Fibroblast of the aortic adventitia (primary cell): ENCODE data around the gene WFIKKN1. TPM values are rescaled to one million over a fixed set of nuclear protein-coding genes. Genes with fewer than 3 reads are reported as not detected.
A peak's percentile ranks its signal among the peaks of the same experiment; 100 is the strongest.

Source experiments
- DNase-seq: peaks from one replicate; pipeline ENCODE4 v3.0.0-alpha.2; 2010; ENCODE audit warnings: low read depth
- H3K4me3 ChIP-seq: 2 replicates; pipeline ENCODE4 v1.5.1; 2011; ENCODE audit warnings: low read depth, mild to moderate bottlenecking, control low read depth, low read length, moderate library complexity
- total RNA-seq: library from RNA; depleted of rRNA; stranded (reverse); fragments of >200 nt; gene quantifications from 2 replicates; pipeline ENCODE4 v1.2.3, GENCODE V29; 2012; ENCODE audit warnings: low replicate concordance
- TF ChIP-seq, protein P1 (sequence below): IDR thresholded peaks from 2 replicates; pipeline ENCODE4 v1.5.1; 2011; ENCODE audit warnings: mild to moderate bottlenecking, low read length, control low read depth, inconsistent platforms; ENCODE audit not compliant: insufficient read depth

WFIKKN1 gene
- total RNA-seq, 1 donor, result 0.18 TPM

GRCh38 chr16:659618-660017, 28.8 kb downstream of the WFIKKN1 start:
- TF ChIP-seq, protein P1, sequence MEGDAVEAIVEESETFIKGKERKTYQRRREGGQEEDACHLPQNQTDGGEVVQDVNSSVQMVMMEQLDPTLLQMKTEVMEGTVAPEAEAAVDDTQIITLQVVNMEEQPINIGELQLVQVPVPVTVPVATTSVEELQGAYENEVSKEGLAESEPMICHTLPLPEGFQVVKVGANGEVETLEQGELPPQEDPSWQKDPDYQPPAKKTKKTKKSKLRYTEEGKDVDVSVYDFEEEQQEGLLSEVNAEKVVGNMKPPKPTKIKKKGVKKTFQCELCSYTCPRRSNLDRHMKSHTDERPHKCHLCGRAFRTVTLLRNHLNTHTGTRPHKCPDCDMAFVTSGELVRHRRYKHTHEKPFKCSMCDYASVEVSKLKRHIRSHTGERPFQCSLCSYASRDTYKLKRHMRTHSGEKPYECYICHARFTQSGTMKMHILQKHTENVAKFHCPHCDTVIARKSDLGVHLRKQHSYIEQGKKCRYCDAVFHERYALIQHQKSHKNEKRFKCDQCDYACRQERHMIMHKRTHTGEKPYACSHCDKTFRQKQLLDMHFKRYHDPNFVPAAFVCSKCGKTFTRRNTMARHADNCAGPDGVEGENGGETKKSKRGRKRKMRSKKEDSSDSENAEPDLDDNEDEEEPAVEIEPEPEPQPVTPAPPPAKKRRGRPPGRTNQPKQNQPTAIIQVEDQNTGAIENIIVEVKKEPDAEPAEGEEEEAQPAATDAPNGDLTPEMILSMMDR, result no peak
- H3K4me3 ChIP-seq, result no peak overlapping the region
- DNase-seq, result no peak

DNA sequence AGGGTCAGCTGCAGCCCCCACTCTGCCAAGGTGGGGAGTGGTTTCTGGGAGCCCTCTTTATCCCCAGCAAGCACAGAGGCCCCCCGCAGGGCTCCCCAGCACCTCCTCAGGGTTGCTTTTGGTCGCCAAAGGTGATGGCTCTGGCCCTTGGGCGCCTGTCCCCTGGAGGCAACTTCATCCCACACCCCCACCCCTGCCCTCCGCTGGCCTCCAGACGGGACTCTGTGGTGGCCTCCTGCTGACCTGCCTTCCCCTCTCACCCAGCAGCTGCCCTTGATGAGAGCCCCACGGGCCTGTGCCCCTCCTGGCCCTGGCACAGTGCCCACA, 29.3 kb downstream of the WFIKKN1 start:
- no peak overlapping the region for H3K4me3 ChIP-seq
- no peak for DNase-seq
- TF ChIP-seq, protein P1, result no peak

GRCh38 chr16:660459-661183, 29.8 kb downstream of the WFIKKN1 start:
- DNase-seq, result peak; percentile 89
- TF ChIP-seq, protein P1, result peak; percentile 61
- no peak overlapping the region for H3K4me3 ChIP-seq

GRCh38 chr16:661184-661821, 30.5 kb downstream of the WFIKKN1 start:
- no peak for DNase-seq
- H3K4me3 ChIP-seq, result no peak overlapping the region
- TF ChIP-seq, protein P1, result no peak

DNA sequence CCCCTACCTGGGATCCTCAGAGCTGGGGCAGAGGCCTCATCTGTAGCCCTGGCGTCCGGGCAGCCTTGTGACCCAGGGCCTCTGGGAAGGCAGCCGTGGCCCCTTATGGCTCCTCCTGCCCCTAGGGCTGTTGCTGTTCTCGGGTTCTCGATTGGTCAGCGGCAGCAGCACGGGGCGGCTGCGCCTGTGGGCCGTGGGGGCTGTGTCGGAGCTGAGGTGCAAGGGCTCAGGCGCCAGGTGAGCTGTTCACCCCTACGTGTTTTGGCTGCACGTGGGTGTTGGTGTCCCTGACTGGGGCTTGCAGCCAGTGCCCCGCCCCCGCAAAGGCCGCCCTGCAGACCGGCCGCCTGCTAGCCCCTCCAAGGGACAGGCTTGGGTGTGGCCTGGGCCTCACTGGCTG, 31.3 kb downstream of the WFIKKN1 start:
- no peak overlapping the region for H3K4me3 ChIP-seq
- DNase-seq, result no peak
- TF ChIP-seq, protein P1, result no peak

- DNase-seq, result no peak
- TF ChIP-seq, protein P1, result no peak
- H3K4me3 ChIP-seq, result no peak overlapping the region
Measured at GRCh38 chr16:662597-662996, 31.8 kb downstream of the WFIKKN1 start.
